ENCODE results near the gene TPRG1L.

GRCh38 chr1:3668585-3669300 lies 43.9 kb downstream of the TPRG1L start:
- TF ChIP-seq CTCF (conservative IDR thresholded peaks at IDR 0.05; ENCODE audit: low read depth, low read length) = no peak
- TF ChIP-seq CEBPB (IDR thresholded peaks at IDR 0.05; ENCODE audit: low read depth, low read length) = peak; percentile 83
- TF ChIP-seq POLR2A (IDR thresholded peaks at IDR 0.05; ENCODE audit: low read depth, low read length) = no peak
- TF ChIP-seq MAZ (IDR thresholded peaks at IDR 0.05; ENCODE audit: borderline replicate concordance, low read depth, low read length) = no peak
- TF ChIP-seq NFE2L2 (IDR thresholded peaks at IDR 0.05; ENCODE audit: low read depth, low read length) = no peak
- TF ChIP-seq RAD21 (IDR thresholded peaks at IDR 0.05; ENCODE audit: low read length) = no peak
- TF ChIP-seq BHLHE40 (IDR thresholded peaks at IDR 0.05; ENCODE audit: low read depth, low read length) = no peak
- no peak for TF ChIP-seq FOS (IDR thresholded peaks at IDR 0.05; ENCODE audit: low read depth, low read length)
- peak; percentile 30; the same call in 1 of the 2 replicates for TF ChIP-seq MXI1 (IDR thresholded peaks at IDR 0.05; ENCODE audit: borderline replicate concordance, low read depth, low read length)
- no peak for TF ChIP-seq ELK1 (IDR thresholded peaks at IDR 0.05; ENCODE audit: borderline replicate concordance, low read depth, low read length)
- no peak for TF ChIP-seq SMC3 (IDR thresholded peaks at IDR 0.05; ENCODE audit: low read depth, low read length)
- no peak for TF ChIP-seq MAFK (IDR thresholded peaks at IDR 0.05; ENCODE audit: low read depth, low read length)
- TF ChIP-seq RFX5 (IDR thresholded peaks at IDR 0.05; ENCODE audit: low read depth, low read length) = no peak

All from IMR-90 (cell line).